GM12864 (cell line): ENCODE measurements around the gene MIA2.
"Not testable (repeated sequence)": the region's sequence is repeated elsewhere in the genome, so short reads cannot be mapped to it uniquely, and the experiment has no call there.

Experiments
- DNase-seq: peaks from one replicate; pipeline ENCODE4 v3.0.0-alpha.2; 2011; ENCODE audit warnings: low read depth
- H3K4me3 ChIP-seq: 2 replicates; pipeline ENCODE4 v1.5.1; 2011; ENCODE audit warnings: mild to moderate bottlenecking, low read depth, low read length, control low read depth
- CTCF ChIP-seq: IDR thresholded peaks from 2 replicates; pipeline ENCODE4 v1.5.1; 2011; ENCODE audit warnings: low read depth, mild to moderate bottlenecking, moderate library complexity, low read length, control low read depth, inconsistent platforms; ENCODE audit errors: missing control alignments

Gene MIA2

GRCh38 chr14:39343614-39344013 lies 109.9 kb downstream of the MIA2 start:
- H3K4me3 ChIP-seq, result no peak overlapping the region
- TF ChIP-seq CTCF, result no peak
- no peak for DNase-seq

DNA sequence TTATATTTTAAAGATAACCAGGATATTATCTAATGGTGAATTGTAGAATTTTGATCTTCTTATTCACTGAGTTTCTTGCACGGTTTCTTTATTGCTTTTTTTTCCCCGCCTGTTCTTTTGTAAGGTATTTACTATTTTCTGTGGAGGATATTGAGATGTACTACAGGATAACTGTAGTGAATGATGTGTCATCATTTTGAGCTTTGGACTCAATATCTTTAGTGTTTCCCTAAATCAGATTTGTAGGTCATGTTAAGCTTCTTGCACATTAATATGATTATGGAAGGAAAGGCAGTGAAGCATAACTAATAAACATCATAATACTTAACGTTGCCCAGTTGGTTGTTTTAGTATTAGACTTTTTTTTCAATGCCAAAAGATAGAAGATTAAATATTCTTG lies 117.2 kb downstream of the MIA2 start:
- no peak for TF ChIP-seq CTCF
- no peak overlapping the region for H3K4me3 ChIP-seq

GRCh38 chr14:39351708-39352107 lies 118.0 kb downstream of the MIA2 start:
- no peak overlapping the region for H3K4me3 ChIP-seq
- TF ChIP-seq CTCF, result no peak
- no peak for DNase-seq

More for the DNA sequence above, 117.2 kb downstream of the MIA2 start:
- DNase-seq, result no peak

GRCh38 chr14:39359069-39359468 lies 125.4 kb downstream of the MIA2 start:
- H3K4me3 ChIP-seq, DNase-seq: not testable (repeated sequence)

DNA sequence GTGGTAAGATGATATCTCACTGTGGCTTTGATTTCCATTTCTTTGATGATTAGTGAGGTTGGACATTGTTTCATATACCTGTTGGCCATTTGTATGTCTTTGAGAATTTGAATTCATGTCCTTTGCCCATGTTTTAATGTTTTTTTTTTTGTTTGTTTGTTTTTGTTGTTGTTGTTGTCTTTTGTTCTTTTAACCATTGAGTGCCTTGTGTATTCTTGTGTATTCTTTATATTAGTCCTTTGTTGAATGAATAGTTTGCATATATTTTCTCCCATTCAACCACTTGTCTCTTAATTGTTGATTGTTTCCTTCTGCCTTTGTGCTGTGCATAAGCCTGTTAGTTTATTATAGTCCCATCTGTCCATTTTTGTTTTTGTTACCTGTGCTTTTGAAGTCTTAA lies 126.6 kb downstream of the MIA2 start:
- H3K4me3 ChIP-seq, result no peak overlapping the region
- DNase-seq, result no peak
- no peak for TF ChIP-seq CTCF

DNA sequence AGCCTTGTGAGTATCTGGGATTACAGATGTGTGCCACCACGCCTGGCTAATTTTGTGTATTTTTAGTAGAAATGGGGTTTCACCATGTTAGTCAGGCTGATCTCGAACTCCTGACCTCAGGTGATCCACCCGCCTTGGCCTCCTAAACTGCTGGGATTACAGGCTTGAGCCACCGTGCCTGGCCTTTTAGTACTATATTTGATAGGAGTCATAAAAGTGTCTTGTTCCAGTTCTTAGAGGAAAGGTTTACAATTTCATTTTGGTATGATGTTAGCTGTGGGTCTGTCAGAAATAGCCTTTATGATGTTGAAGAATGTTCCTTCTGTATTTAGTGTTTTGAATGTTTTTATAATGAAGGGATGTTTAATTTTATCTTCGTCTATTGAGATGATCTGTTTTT lies 127.8 kb downstream of the MIA2 start:
- not testable (repeated sequence) for H3K4me3 ChIP-seq, DNase-seq

GRCh38 chr14:39364509-39364908 lies 130.8 kb downstream of the MIA2 start:
- H3K4me3 ChIP-seq, result no peak overlapping the region
- no peak for TF ChIP-seq CTCF
- no peak for DNase-seq

DNA sequence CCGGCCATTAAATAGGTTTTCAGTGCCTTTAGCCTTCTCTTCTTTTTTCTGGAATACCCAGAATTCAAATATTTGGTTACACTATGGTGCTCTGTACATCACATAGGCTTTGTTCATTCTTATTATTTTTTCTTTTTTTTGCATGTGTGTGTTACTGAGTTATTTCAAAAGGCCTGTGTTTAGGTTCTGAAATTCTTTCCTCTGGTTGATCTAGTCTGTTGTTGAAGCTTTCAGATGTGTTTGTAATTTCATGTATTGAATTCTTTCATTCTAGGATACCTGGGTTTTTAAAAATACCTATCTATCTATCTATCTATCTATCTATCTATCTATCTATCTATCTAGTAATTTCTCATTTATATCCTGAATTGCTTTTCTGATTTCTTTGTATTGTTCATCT lies 131.6 kb downstream of the MIA2 start:
- no peak for TF ChIP-seq CTCF
- no peak overlapping the region for H3K4me3 ChIP-seq
- no peak for DNase-seq
